NT2/D1 (cell line): ENCODE measurements around the gene ABCA4.

ENCODE experiments used
- SUZ12 ChIP-seq: IDR thresholded peaks from 2 replicates; pipeline ENCODE4 v1.6.1; 2011; ENCODE audit not compliant: insufficient read length, insufficient read depth; ENCODE audit errors: extremely low read depth
- YY1 ChIP-seq: IDR thresholded peaks from 2 replicates; pipeline ENCODE4 v1.6.1; 2011; ENCODE audit not compliant: insufficient read length, insufficient read depth

DNA sequence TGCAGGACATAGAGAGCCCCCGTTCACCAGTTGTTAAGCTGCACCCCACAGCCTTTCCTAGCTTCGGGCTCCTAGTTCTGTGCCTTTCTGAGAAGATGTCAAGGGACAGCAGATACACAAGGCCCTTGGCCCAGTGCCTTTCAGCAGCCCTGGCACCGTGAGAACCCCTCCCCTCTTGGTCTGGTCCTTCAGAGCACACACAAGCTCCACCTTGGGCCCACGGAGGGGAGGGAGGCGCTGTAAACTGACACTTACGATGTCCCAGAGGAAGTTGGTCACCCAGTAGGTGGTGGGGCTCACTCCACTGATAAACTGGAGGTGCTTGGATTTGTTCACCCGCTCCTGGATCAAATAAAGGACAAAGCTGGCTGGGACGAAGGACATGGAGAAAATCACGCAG, 101.6 kb downstream of the ABCA4 start:
- TF ChIP-seq YY1 (no peak), SUZ12 (no peak)
